ENCODE results near the gene GRAMD1B.
"Not testable (repeated sequence)": the region's sequence is repeated elsewhere in the genome, so short reads cannot be mapped to it uniquely, and the experiment has no call there.

GRAMD1B gene

DNA sequence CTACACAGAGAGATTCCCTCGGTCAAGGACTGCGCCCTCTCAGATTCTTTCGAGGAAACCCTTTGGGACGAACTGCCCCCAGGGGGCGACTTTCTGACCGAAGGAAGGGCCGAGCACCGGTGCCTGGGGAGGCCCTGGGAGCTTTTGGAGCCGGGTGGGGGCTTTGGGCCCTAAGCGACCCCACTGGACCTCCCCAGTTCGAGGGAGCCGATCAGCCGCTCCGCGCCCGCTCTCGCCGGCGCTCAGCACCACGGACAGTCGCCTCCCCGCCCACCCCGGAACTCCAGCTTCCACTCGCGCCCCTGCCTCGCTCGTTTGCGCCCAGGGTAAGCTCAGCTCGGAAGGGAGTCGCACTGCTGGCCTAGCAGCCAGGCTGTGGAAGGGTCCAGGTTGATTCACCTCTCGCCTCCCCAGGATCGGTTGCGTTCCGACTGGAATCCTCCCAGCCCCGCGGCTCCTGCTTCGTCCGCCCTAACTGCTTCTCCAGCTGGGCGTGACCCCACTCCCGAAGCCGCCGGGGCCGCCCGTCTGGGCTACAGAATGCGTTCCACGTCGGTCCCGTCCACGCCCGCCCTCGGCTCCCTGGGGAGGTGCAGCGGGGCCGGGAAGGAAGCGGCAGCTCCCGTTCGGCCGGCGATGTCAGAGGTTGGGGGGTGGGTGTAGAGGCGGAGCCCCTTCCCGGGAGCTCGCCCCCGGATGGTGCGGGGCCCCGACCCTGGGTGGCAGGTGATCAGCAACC lies 223.9 kb downstream of the GRAMD1B start:
- peaks cover 3% of the 10 kb centered on the region for H3K36me3 Mint-ChIP-seq
- peak overlapping the region; percentile 62 for H3K4me3 Mint-ChIP-seq
- peaks cover 55% of the 10 kb centered on the region for H3K27me3 Mint-ChIP-seq
- H3K9me3 Mint-ChIP-seq: peaks cover 6% of the 10 kb centered on the region
- H3K27ac Mint-ChIP-seq: no peak overlapping the region
- CTCF ChIA-PET: interaction anchor here (0.8 to 2.0 kb wide), 5 partner anchors 10 to 57 kb away, joined by 3 to 12 read pairs (median 4); no protein-coding TSS in a partner anchor
- peak; percentile 66 for DNase-seq
- peaks cover 14% of the 10 kb centered on the region for H3K4me1 Mint-ChIP-seq

DNA sequence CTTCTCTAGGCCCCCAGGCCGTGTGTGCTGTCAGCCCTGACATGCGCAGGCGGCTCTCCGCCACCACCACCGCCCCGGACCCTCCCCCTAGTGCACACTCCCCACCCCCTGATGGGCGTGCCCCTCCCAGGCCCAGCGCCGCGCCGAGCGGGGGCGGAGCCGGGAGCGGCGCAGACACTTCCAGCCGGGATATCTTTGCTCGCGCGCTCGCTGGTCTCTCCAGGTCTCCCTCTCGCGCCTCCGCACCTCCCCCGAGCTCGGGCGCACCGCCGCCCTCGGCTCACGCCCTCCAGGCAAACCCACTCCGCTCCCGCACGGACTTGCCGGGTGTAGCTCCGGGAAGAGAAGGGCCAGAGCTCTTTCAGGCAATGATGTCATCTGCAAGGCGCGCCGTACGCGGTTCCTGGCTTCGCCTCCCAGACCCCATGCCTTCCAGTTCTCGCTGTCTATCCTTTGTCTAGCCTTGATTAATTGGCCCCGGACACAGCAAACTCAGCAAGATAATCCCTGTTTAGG lies 224.6 kb downstream of the GRAMD1B start, which contains the start of gene SCN3B:
SCN3B (minus strand) TSS at position 59 of the 516 bp plus-strand sequence. CDS start 823 bp downstream, outside the sequence.
- H3K27me3 Mint-ChIP-seq: peaks cover 55% of the 10 kb centered on the region
- H3K4me1 Mint-ChIP-seq: peaks cover 19% of the 10 kb centered on the region
- no peak within 1 kb of the TSS for H3K27ac Mint-ChIP-seq
- CTCF ChIA-PET: interaction anchor here (0.6 to 2.0 kb wide), 3 partner anchors 21 to 57 kb away, joined by 3 to 12 read pairs (median 4); no protein-coding TSS in a partner anchor
- peaks cover 5% of the 10 kb centered on the region for H3K36me3 Mint-ChIP-seq
- peaks cover 12% of the 10 kb centered on the region for H3K9me3 Mint-ChIP-seq
- peak within 1 kb of the TSS; percentile 66 for H3K4me3 Mint-ChIP-seq
- DNase-seq: peak; percentile 50

DNA sequence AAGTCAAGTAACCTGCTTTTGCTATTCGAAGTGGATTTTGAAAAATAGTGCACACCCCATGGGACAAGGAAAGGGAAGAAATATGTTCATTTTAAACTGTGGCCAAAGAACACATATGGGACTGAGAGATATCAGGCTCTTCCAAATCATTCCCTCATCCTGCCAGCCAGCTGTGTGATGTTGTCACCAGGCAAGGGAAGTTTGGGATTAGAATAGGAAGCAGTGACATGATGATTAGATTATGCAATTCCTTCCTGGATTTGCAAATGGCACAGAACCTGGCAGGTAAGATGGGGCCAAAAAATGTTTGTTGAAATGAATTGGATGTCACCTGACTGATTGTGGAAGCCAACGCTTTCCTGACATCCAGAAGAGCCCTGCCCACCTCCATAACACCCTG lies 229.2 kb downstream of the GRAMD1B start:
- H3K4me1 Mint-ChIP-seq: peaks cover 24% of the 10 kb centered on the region
- H3K27me3 Mint-ChIP-seq: peaks cover 18% of the 10 kb centered on the region
- DNase-seq: no peak
- H3K27ac Mint-ChIP-seq: peak overlapping the region; percentile 38
- no peak overlapping the region for H3K4me3 Mint-ChIP-seq
- CTCF ChIA-PET: no interaction called here
- peaks cover 5% of the 10 kb centered on the region for H3K36me3 Mint-ChIP-seq
- H3K9me3 Mint-ChIP-seq: peaks cover 31% of the 10 kb centered on the region

DNA sequence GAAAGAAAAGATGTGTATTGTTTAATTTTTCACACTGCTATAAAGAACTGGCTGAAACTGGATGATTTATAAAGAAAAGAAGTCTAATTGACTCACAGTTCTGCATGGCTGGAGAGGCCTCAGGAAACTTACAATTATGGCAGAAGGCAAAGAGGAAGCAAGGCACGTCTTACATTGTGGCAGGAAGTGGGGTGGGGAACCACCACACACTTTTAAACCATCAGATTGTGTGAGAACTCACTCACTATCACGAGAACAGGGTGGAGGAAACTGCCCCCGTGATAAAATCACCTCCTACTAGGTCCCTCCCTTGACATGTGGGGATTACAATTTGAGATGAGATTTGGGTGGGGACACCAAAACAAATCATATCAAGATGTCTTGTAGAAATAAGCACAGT lies 229.9 kb downstream of the GRAMD1B start:
- peak overlapping the region; percentile 78 for H3K27ac Mint-ChIP-seq
- H3K4me3 Mint-ChIP-seq, H3K36me3 Mint-ChIP-seq, CTCF ChIA-PET: not testable (repeated sequence)
- peak; percentile 61 for DNase-seq
- peaks cover 21% of the 10 kb centered on the region for H3K4me1 Mint-ChIP-seq
- H3K27me3 Mint-ChIP-seq: peaks cover 12% of the 10 kb centered on the region
- peaks cover 31% of the 10 kb centered on the region for H3K9me3 Mint-ChIP-seq

DNA sequence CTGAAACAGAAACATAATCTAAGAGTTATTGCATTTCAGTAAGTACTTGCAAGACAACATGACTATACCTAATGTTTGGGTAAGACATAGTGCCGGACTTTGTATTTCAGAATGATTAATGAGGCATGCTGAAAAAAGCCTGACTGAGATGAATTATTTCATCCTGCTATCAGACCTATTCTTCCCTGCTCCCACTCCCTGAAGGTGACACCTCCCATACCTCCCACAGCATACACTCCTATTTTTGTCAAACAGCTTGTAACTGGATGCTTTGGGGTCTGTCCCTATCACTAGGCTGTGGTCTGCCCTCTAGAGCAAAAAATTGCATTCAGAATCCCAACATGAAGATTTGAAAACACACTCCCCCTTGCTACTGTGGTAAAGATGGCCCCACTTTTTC lies 235.2 kb downstream of the GRAMD1B start:
- H3K9me3 Mint-ChIP-seq: peaks cover 13% of the 10 kb centered on the region
- CTCF ChIA-PET: no interaction called here
- no peak overlapping the region for H3K27ac Mint-ChIP-seq
- H3K27me3 Mint-ChIP-seq: no peaks in the 10 kb centered on the region
- no peak for DNase-seq
- no peak overlapping the region for H3K4me3 Mint-ChIP-seq
- H3K36me3 Mint-ChIP-seq: no peaks in the 10 kb centered on the region
- peaks cover 2% of the 10 kb centered on the region for H3K4me1 Mint-ChIP-seq

GRCh38 chr11:123670081-123670480 lies 240.0 kb downstream of the GRAMD1B start:
- DNase-seq: no peak
- H3K36me3 Mint-ChIP-seq: no peaks in the 10 kb centered on the region
- H3K4me1 Mint-ChIP-seq: no peaks in the 10 kb centered on the region
- no peak overlapping the region for H3K27ac Mint-ChIP-seq
- H3K4me3 Mint-ChIP-seq: no peak overlapping the region
- no peaks in the 10 kb centered on the region for H3K27me3 Mint-ChIP-seq
- CTCF ChIA-PET: no interaction called here
- no peaks in the 10 kb centered on the region for H3K9me3 Mint-ChIP-seq

DNA sequence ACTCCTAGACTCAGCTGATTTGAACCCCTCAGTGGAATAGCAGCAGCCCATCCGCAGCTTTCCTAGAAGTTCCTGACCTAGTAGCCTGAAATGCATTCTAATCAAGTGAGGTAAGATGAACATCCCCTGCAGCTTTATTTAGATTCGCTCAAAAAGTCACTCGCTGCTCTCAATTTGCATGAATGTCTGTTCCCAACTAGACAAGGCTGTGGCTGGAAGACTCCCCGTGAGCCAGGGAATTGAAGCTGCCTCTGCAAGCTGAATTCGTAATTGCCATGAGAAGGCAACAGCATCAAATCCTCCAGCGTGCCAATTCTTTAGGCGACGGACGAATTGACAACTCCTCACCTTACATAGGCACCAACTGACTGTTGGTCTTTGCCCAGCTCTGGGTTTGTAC lies 241.5 kb downstream of the GRAMD1B start:
- Mint-ChIP-seq H3K9me3 (no peaks in the 10 kb centered on the region), H3K27ac (no peak overlapping the region), H3K36me3 (no peaks in the 10 kb centered on the region), H3K27me3 (no peaks in the 10 kb centered on the region), H3K4me1 (no peaks in the 10 kb centered on the region), H3K4me3 (no peak overlapping the region)
- no peak for DNase-seq
- CTCF ChIA-PET: interaction anchor here (0.5 to 1.7 kb wide), 3 partner anchors 30 to 401 kb away, joined by 3 to 5 read pairs (median 4); no protein-coding TSS in a partner anchor

GRCh38 chr11:123672568-123672967 lies 242.5 kb downstream of the GRAMD1B start:
- Mint-ChIP-seq H3K9me3 (no peaks in the 10 kb centered on the region), H3K4me1 (no peaks in the 10 kb centered on the region), H3K4me3 (no peak overlapping the region), H3K36me3 (no peaks in the 10 kb centered on the region), H3K27me3 (no peaks in the 10 kb centered on the region), H3K27ac (no peak overlapping the region)
- CTCF ChIA-PET: interaction anchor here (1.5 to 1.7 kb wide), 2 partner anchors 31 to 35 kb away, joined by 4 to 5 read pairs; no protein-coding TSS in a partner anchor
- no peak for DNase-seq

- no peak for DNase-seq
- H3K9me3 Mint-ChIP-seq: no peaks in the 10 kb centered on the region
- H3K36me3 Mint-ChIP-seq: no peaks in the 10 kb centered on the region
- CTCF ChIA-PET: no interaction called here
- no peak overlapping the region for H3K4me3 Mint-ChIP-seq
- H3K27ac Mint-ChIP-seq: no peak overlapping the region
- no peaks in the 10 kb centered on the region for H3K4me1 Mint-ChIP-seq
- no peaks in the 10 kb centered on the region for H3K27me3 Mint-ChIP-seq
These were observed 244.2 kb downstream of the GRAMD1B start for GRCh38 chr11:123674297-123674696.

Measured in activated naive CD4-positive, alpha-beta T cell treated with anti-CD3 and anti-CD28 coated beads, Interleukin-2, amount 10 ng/mL, durations not matched to agents 7 days and 5 days (primary cell).